ENCODE data around the gene CA10.

- TF ChIP-seq POLR2AphosphoS5 (IDR thresholded peaks at IDR 0.05) (no peak), POLR2A (IDR thresholded peaks at IDR 0.05) (no peak)
- TF ChIP-seq, protein P1, sequence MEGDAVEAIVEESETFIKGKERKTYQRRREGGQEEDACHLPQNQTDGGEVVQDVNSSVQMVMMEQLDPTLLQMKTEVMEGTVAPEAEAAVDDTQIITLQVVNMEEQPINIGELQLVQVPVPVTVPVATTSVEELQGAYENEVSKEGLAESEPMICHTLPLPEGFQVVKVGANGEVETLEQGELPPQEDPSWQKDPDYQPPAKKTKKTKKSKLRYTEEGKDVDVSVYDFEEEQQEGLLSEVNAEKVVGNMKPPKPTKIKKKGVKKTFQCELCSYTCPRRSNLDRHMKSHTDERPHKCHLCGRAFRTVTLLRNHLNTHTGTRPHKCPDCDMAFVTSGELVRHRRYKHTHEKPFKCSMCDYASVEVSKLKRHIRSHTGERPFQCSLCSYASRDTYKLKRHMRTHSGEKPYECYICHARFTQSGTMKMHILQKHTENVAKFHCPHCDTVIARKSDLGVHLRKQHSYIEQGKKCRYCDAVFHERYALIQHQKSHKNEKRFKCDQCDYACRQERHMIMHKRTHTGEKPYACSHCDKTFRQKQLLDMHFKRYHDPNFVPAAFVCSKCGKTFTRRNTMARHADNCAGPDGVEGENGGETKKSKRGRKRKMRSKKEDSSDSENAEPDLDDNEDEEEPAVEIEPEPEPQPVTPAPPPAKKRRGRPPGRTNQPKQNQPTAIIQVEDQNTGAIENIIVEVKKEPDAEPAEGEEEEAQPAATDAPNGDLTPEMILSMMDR (IDR thresholded peaks at IDR 0.05), result no peak
Measured at GRCh38 chr17:52096056-52096455, 62.5 kb downstream of the CA10 start.
